ENCODE results near the gene STK32C. TPM values are rescaled to one million over a fixed set of nuclear protein-coding genes. Genes with fewer than 3 reads are reported as not detected.
"Not testable (repeated sequence)": the region's sequence is repeated elsewhere in the genome, so short reads cannot be mapped to it uniquely, and the experiment has no call there.

Gene STK32C
- total RNA-seq, 1 donor from 2014 or later, result 19.6 TPM

DNA sequence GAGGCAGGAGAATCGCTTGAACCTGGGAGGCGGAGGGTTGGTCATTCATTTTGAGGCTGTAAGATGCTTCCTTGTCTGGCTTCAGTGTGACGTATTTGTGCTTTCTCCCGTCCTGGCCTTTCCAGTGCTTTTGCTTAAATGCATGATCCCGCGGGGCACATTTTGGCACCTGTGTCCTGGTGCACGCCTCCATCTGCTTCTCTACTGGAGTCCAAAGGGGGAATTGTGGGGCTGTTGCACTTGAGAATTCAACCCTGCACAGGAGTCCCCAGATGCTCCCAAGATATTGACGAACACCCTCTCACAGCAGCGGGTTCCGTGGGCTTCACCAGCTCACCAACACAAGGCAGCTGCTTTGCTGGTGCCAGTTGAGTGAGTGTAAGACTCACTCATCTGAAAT, 14.0 kb upstream of the STK32C start:
- no peak for DNase-seq (ENCODE audit: low read depth, low spot score)
- H3K27ac Mint-ChIP-seq (ENCODE audit: unreplicated experiment), result no peak overlapping the region
- TF ChIP-seq, protein P1, sequence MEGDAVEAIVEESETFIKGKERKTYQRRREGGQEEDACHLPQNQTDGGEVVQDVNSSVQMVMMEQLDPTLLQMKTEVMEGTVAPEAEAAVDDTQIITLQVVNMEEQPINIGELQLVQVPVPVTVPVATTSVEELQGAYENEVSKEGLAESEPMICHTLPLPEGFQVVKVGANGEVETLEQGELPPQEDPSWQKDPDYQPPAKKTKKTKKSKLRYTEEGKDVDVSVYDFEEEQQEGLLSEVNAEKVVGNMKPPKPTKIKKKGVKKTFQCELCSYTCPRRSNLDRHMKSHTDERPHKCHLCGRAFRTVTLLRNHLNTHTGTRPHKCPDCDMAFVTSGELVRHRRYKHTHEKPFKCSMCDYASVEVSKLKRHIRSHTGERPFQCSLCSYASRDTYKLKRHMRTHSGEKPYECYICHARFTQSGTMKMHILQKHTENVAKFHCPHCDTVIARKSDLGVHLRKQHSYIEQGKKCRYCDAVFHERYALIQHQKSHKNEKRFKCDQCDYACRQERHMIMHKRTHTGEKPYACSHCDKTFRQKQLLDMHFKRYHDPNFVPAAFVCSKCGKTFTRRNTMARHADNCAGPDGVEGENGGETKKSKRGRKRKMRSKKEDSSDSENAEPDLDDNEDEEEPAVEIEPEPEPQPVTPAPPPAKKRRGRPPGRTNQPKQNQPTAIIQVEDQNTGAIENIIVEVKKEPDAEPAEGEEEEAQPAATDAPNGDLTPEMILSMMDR (conservative IDR thresholded peaks at IDR 0.05), result no peak
- peaks cover 2% of the 10 kb centered on the region for H3K4me1 Mint-ChIP-seq
- no peaks in the 10 kb centered on the region for H3K9me3 Mint-ChIP-seq
- peaks cover 19% of the 10 kb centered on the region for H3K36me3 Mint-ChIP-seq (ENCODE audit: low read depth)
- no peaks in the 10 kb centered on the region for H3K27me3 Mint-ChIP-seq (ENCODE audit: low read depth)
- H3K4me3 Mint-ChIP-seq, result no peak overlapping the region

DNA sequence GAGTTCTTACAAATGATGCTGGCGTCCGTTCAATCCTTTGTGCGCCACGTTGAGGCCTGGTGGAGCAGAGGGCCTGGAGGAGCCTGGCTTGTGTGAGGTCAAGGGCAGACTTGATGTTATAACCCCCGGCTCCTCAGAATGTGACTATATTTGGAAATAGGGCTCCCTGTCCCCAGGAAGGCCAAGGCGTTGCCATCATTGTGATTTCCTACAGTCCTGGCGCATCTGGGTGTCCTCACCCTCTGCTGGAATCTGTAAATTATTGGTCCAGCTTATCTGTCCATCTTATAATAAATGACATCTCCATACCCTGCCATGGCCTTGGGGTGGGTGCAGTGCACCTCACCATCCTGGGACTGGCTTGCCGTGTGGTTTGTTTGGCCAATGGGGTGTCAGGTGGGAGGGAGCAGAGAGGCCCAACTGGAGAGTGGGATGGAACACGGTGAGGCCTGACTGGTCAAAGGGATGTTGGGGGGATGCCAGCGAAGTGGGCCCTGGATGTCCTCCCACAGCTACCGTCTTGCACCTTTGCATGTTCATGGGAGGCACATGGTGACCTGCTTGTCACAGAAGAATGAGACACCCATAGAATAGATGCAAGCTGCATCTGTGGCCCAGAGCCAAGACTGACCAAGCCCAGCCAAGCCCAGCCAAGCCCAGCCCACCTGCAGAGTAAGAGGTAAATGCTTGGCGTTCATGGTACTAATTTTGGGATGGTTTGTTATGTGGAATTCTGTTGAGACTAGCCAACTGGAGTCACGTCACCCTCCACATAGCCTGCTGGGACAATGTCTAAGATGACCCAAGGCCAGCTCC, 13.1 kb upstream of the STK32C start:
- Mint-ChIP-seq H3K9me3 (no peaks in the 10 kb centered on the region), H3K27me3 (ENCODE audit: low read depth) (no peaks in the 10 kb centered on the region), H3K27ac (ENCODE audit: unreplicated experiment) (peak overlapping the region; percentile 78), H3K4me1 (no peaks in the 10 kb centered on the region), H3K4me3 (no peak overlapping the region), H3K36me3 (ENCODE audit: low read depth) (peaks cover 12% of the 10 kb centered on the region)
- DNase-seq (ENCODE audit: low read depth, low spot score), result no peak
- TF ChIP-seq, protein P1 (conservative IDR thresholded peaks at IDR 0.05), result no peak

DNA sequence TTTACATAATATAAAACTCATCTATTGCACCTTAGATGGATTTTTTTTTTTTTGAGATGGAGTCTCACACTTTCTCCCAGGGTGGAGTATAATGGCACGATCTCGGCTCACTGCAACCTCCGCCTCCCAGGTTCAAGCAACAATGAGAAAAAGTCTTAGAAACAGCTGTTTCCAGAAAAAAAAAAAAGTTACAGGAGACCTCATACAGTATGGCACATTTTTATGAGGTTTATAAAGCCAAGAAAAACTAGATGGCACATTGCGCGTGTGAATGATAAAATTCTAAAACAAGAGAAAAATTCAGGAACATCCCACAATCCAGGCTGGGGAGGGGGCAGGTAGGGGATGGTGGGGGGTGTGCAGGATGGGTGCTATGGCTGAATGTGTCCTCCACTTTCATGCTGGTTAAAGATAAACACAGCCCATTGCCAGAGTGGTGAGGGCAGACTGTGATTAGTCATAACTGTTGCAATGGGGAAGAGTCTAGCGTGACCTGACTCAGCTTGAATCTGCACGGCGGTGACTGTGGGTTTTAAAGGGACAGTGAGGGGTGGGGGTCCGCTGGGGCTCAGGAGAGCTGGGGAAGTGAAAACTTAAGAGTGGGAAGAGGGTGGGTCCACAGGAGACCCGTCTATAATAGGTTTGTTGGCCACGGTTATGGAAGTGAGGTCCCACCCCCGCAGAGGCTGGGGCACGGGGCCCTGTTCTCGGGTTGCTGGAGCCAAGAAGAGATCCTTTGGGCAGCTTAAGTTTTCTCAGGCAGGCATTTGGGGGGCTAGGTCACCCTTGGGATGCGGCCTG, 12.3 kb upstream of the STK32C start:
- Mint-ChIP-seq H3K27ac (ENCODE audit: unreplicated experiment) (no peak overlapping the region), H3K4me1 (no peaks in the 10 kb centered on the region)

DNA sequence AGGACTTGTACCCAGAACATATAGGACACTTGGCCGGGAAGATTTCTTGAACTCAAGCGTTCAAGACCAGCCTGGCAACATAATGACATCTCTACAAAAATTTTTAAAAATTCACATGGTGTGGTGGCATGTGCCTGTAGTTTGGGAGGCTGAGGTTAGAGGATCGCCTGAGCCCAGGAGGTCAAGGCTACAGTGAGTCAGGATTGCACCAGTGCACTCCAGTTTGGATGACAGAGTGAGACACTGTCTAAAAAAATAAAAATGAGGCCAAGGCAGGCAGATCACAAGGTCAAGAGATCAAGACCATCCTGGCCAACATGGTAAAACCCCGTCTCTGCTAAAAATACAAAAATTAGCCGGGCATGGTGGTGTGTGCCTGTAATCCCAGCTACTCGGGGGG, 9.7 kb upstream of the STK32C start:
- not testable (repeated sequence) for H3K27ac Mint-ChIP-seq (ENCODE audit: unreplicated experiment); H3K4me1 Mint-ChIP-seq; H3K36me3 Mint-ChIP-seq (ENCODE audit: low read depth); H3K9me3 Mint-ChIP-seq; DNase-seq (ENCODE audit: low read depth, low spot score); H3K27me3 Mint-ChIP-seq (ENCODE audit: low read depth); H3K4me3 Mint-ChIP-seq

More for the DNA sequence above, 12.3 kb upstream of the STK32C start:
- no peaks in the 10 kb centered on the region for H3K9me3 Mint-ChIP-seq
- TF ChIP-seq, protein P1 (conservative IDR thresholded peaks at IDR 0.05), result no peak
- H3K36me3 Mint-ChIP-seq (ENCODE audit: low read depth), result peaks cover 11% of the 10 kb centered on the region
- no peak overlapping the region for H3K4me3 Mint-ChIP-seq
- DNase-seq (ENCODE audit: low read depth, low spot score), result no peak
- no peaks in the 10 kb centered on the region for H3K27me3 Mint-ChIP-seq (ENCODE audit: low read depth)

DNA sequence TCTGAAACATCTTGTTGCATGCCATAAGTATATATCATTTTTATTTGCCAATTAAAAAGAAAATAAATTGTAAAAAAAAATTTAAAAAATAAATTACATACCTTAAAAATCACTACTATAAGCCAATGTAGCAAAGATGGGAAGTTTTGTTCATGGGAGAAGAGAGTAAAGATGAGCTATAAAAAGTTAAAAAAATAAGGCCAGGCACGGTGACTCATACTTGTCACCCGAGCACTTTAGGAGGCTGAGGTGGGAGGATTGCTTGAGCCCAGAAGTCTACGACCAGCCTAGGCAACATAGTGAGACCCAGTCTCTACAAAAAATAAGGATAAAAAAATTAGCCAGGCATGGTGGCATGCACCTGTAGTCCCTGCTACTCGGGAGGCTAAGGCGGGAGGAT, 8.4 kb upstream of the STK32C start:
- no peak for DNase-seq (ENCODE audit: low read depth, low spot score)
- Mint-ChIP-seq H3K9me3 (peaks cover 4% of the 10 kb centered on the region), H3K27me3 (ENCODE audit: low read depth) (peaks cover 5% of the 10 kb centered on the region), H3K4me1 (peaks cover 6% of the 10 kb centered on the region), H3K27ac (ENCODE audit: unreplicated experiment) (no peak overlapping the region), H3K4me3 (no peak overlapping the region), H3K36me3 (ENCODE audit: low read depth) (peaks cover 6% of the 10 kb centered on the region)
- TF ChIP-seq, protein P1 (conservative IDR thresholded peaks at IDR 0.05), result no peak

DNA sequence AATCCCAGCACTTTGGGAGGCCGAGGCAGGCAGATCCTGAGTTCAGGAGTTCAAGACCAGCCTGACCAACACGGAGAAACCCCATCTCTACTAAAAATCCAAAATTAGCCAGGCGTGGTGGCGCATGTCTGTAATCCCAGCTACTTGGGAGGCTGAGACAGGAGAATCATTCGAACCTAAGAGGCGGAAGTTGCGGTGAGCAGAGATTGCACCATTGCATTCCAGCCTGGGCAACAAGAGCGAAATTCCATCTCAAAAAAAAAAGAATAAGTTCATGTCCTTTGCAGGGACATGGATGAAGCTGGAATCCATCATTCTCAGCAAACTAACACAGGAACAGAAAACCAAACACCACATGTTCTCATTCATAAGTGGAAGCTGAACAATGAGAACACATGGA, 7.1 kb upstream of the STK32C start:
- not testable (repeated sequence) for H3K9me3 Mint-ChIP-seq; H3K4me1 Mint-ChIP-seq; DNase-seq (ENCODE audit: low read depth, low spot score); H3K27ac Mint-ChIP-seq (ENCODE audit: unreplicated experiment); H3K4me3 Mint-ChIP-seq; H3K36me3 Mint-ChIP-seq (ENCODE audit: low read depth)
- peaks cover 15% of the 10 kb centered on the region for H3K27me3 Mint-ChIP-seq (ENCODE audit: low read depth)

Measured in neural crest cell (in vitro differentiated cells).